Peyer's patch (tissue), 4 donors: ENCODE measurements around the gene ATL1. TPM values are rescaled to one million over a fixed set of nuclear protein-coding genes. Genes with fewer than 3 reads are reported as not detected.

Source experiments
- DNase-seq, 3 donors: peaks; one replicate each; pipeline ENCODE4 v3.0.0-alpha.2; 2017 to 2019
- H3K27ac ChIP-seq, 4 donors: fragments of 200-600 bp; sonication (generic); one replicate each; pipeline ENCODE4 v1.5.1; 2016 to 2019
- H3K27me3 ChIP-seq, 2 donors: fragments of 200-600 bp; sonication (generic); one replicate each; pipeline ENCODE4 v1.5.1; 2019
- H3K36me3 ChIP-seq, 3 donors: fragments of 200-600 bp; sonication (generic); one replicate each; pipeline ENCODE4 v1.5.1; 2016 to 2019
- H3K4me1 ChIP-seq, 4 donors: fragments of 200-600 bp; sonication (generic); one replicate each; pipeline ENCODE4 v1.5.1; 2016 to 2019
- H3K4me3 ChIP-seq, 4 donors: fragments of 200-600 bp; sonication (generic); 1 replicate in 3 of 4; 2 replicates in 1 of 4; pipeline ENCODE4 v1.5.1; 2016 to 2019; ENCODE audit warnings: mild to moderate bottlenecking in 1 of 4
- H3K9me3 ChIP-seq, 4 donors: fragments of 200-600 bp; sonication (generic); one replicate each; pipeline ENCODE4 v1.5.1; 2016 to 2019; ENCODE audit warnings: mild to moderate bottlenecking in 1 of 4
- CTCF ChIP-seq, 6 experiments: fragments of 450-650 bp in 4 of 6; fragments of 200-600 bp in 2 of 6; sonication (generic) in 1 of 6; IDR thresholded peaks; one replicate each; pipeline ENCODE4 v1.5.1; 2017 to 2019; ENCODE audit warnings: antibody characterized with exemption in 6 of 6, mild to moderate bottlenecking in 3 of 6, moderate library complexity in 1 of 6
- POLR2A ChIP-seq, 2 donors: fragments of 450-650 bp; IDR thresholded peaks; one replicate each; pipeline ENCODE4 v1.5.1; 2017; ENCODE audit warnings: antibody characterized with exemption in 2 of 2, mild to moderate bottlenecking in 2 of 2, moderate library complexity in 2 of 2
- total RNA-seq, 4 donors: library from RNA; depleted of rRNA; stranded (reverse); fragments of >200 nt; gene quantifications; one replicate each; pipeline ENCODE4 v1.1.0, GENCODE V29; 2016

Gene ATL1
- total RNA-seq, 4 donors from 2014 or later, result 6.6 to 9.5 (median 8.5) TPM

GRCh38 chr14:50521912-50522341 is 38.0 kb upstream of the ATL1 start:
- Histone ChIP-seq H3K27me3 (no peaks in the 10 kb centered on the region), H3K27ac (peak overlapping the region in 3 of 4 donors; percentile 1 to 76 (median 44)), H3K9me3 (no peaks in the 10 kb centered on the region), H3K4me3 (no peak overlapping the region), H3K36me3 (no peaks in the 10 kb centered on the region), H3K4me1 (peaks cover 0 to 43% (median 10%) of the 10 kb centered on the region in 4 donors)
- DNase-seq, result no peak
- TF ChIP-seq CTCF (IDR thresholded peaks at IDR 0.05) (no peak), POLR2A (IDR thresholded peaks at IDR 0.05) (no peak)

GRCh38 chr14:50523271-50524041 is 36.5 kb upstream of the ATL1 start:
- Histone ChIP-seq H3K4me3 (no peak overlapping the region), H3K36me3 (no peaks in the 10 kb centered on the region), H3K9me3 (no peaks in the 10 kb centered on the region), H3K27ac (no peak overlapping the region), H3K27me3 (no peaks in the 10 kb centered on the region), H3K4me1 (peaks cover 0 to 45% (median 10%) of the 10 kb centered on the region in 4 donors)
- TF ChIP-seq CTCF (IDR thresholded peaks at IDR 0.05) (no peak), POLR2A (IDR thresholded peaks at IDR 0.05) (no peak)
- DNase-seq, result no peak

- Histone ChIP-seq H3K36me3 (no peaks in the 10 kb centered on the region), H3K27ac (no peak overlapping the region), H3K4me3 (no peak overlapping the region), H3K9me3 (no peaks in the 10 kb centered on the region), H3K27me3 (no peaks in the 10 kb centered on the region), H3K4me1 (peaks cover 0 to 51% (median 10%) of the 10 kb centered on the region in 4 donors)
- DNase-seq, result no peak
- TF ChIP-seq POLR2A (IDR thresholded peaks at IDR 0.05), result no peak
- no peak for TF ChIP-seq CTCF (IDR thresholded peaks at IDR 0.05)
Observed at GRCh38 chr14:50524060-50524459, 35.9 kb upstream of the ATL1 start.

DNA sequence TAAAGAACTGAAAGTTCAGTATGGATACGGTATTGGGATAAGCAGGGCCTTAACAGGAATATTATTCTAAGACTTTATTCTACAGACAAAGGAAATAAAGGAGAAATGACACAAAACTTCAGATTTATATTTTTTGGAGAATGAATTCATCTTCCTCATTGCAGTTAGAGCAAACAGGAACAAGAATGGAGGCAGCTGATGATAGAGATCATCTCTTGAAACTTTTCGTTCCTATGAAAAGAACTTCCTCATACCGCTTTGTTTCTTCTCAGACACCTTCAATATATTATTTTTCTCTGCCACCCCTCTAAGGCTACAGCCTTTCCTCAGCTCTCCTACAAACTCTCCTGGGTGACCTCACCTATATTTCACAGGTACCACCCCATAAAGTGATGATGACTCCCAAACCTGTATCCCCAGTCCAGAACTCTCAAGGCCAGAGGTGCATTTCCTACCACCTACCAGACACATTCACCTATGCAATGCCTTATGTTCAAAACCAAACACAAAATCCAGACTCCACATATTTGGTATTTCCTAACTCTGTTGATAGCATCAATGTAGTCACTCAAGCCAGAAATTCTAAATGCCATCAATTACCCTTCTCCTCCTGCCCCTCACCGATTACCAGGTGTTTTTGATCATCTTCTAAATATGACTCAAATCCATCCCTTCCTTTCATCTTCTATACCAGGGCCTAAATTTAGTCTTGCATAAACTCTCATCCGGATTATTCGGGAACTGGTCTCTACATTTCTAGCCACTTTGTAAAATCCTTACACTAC is 35.0 kb upstream of the ATL1 start:
- Histone ChIP-seq H3K9me3 (no peaks in the 10 kb centered on the region), H3K4me3 (no peak overlapping the region), H3K27ac (peak overlapping the region in 1 of 4 donors; percentile 3), H3K27me3 (no peaks in the 10 kb centered on the region), H3K36me3 (no peaks in the 10 kb centered on the region), H3K4me1 (peaks cover 0 to 59% (median 10%) of the 10 kb centered on the region in 4 donors)
- no peak for TF ChIP-seq CTCF (IDR thresholded peaks at IDR 0.05)
- TF ChIP-seq POLR2A (IDR thresholded peaks at IDR 0.05), result no peak
- no peak for DNase-seq

DNA sequence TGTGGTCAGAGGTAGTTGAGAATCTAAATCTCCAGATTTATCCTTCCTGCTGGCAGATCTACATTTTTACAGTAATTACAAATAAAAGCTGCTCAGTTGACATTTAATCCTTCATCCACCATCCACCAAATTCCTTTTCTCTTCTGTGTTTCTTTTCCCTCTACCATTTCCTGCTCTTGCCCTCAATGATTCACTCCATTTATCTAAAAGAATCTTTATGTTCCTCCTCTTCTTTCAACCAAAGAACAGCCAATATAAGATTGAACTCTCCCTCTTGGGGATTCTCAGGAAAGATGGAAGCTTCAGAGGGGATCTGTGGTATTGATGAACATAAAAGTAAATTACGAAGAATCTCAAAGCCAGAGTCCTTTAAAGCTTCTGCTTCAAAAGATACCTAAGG is 31.9 kb upstream of the ATL1 start:
- no peaks in the 10 kb centered on the region for H3K27me3 ChIP-seq
- no peaks in the 10 kb centered on the region for H3K9me3 ChIP-seq
- H3K4me1 ChIP-seq, result peaks cover 0 to 52% (median 7%) of the 10 kb centered on the region in 4 donors
- H3K27ac ChIP-seq, result no peak overlapping the region
- no peak for DNase-seq
- no peak overlapping the region for H3K4me3 ChIP-seq
- TF ChIP-seq CTCF (IDR thresholded peaks at IDR 0.05) (no peak), POLR2A (IDR thresholded peaks at IDR 0.05) (no peak)
- H3K36me3 ChIP-seq, result no peaks in the 10 kb centered on the region
